ENCODE measurements around the gene SYT17. TPM values are rescaled to one million over a fixed set of nuclear protein-coding genes. Genes with fewer than 3 reads are reported as not detected.

Gene SYT17
- total RNA-seq, result 10 to 100 TPM in 1 of 2 donors, 1 to 10 TPM in 1; 10.0 to 13.1 TPM
- 1 to 10 TPM; 3.4 to 7.3 TPM for polyA plus RNA-seq
- long read RNA-seq, donor 1, partial matches to known transcripts, result 13 of 14 reads
- long read RNA-seq, donor 1, other reads (novel, unspliced or antisense), result 0 of 14 reads
- long read RNA-seq, donor 2, result 0 reads
- long read RNA-seq, donor 3, full-length matches to known transcripts, result 2 of 2 reads
- long read RNA-seq, donor 3, partial matches to known transcripts, result 0 of 2 reads
- long read RNA-seq, donor 3, other reads (novel, unspliced or antisense), result 0 of 2 reads
- long read RNA-seq, donor 4, partial matches to known transcripts, result 7 of 8 reads
- long read RNA-seq, donor 4, other reads (novel, unspliced or antisense), result 0 of 8 reads
- long read RNA-seq, donor 5, partial matches to known transcripts, result 35 of 37 reads
- long read RNA-seq, donor 5, other reads (novel, unspliced or antisense), result 0 of 37 reads

DNA sequence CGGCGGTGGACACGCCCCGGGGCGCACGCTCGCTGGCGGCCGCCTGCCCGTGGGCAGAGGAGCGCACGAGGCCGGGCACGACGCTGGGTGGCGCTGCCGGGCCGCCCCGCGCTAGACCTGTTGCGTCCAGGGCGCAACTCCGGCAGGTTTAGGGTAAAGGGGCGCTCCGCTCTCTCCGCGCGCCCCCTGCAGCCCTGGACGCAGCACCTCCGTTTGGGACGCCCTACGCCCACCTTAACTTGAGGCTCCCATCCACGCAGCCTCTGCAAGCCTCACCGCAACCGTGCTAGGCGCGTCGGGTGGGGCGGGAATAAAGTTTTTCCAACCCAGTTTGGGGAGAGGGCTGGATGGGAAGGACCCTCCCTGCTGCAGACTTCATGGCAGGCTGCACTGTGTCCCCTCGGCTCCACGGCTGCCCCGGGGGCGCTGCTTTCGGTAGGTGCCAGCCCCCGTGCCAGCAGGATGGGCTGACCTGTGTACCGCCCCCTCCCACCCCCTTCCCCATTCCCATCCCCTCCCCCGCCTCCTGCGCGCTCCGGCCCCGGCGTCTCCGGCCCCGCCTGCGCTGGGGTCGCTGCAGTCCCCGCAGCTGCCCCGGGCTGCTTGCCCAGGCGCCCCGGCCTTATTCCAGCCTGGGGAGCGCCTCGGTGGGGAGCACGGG is at the start of gene SYT17:
SYT17 (plus strand) TSS at position 531 of the 661 bp plus-strand sequence. CDS start 407 bp downstream, outside the sequence.
- Histone ChIP-seq H3K4me3 (peak within 1 kb of the TSS; percentile 73), H3K9me3 (ENCODE audit: control insufficient read depth in 4 of 4, insufficient read depth in 3 of 4, low read length in 3 of 4) (peaks cover 0 to 3% (median 0%) of the 10 kb centered on the region in 4 donors), H3K36me3 (ENCODE audit: control insufficient read depth in 4 of 4, insufficient read depth in 4 of 4, low read length in 4 of 4) (no peaks in the 10 kb centered on the region), H3K27ac (ENCODE audit: low read depth in 1 of 2, low read length in 1 of 2) (peak within 1 kb of the TSS in 1 of 2 donors; percentile 90), H3K27me3 (ENCODE audit: control insufficient read depth in 3 of 3, insufficient read depth in 3 of 3, low read length in 2 of 3) (no peaks in the 10 kb centered on the region), H3K9ac (ENCODE audit: insufficient read depth in 1 of 2, low read length in 2 of 2) (no peak within 1 kb of the TSS), H3K4me1 (ENCODE audit: control insufficient read depth in 5 of 5, insufficient read depth in 5 of 5, low read length in 5 of 5) (peaks cover 0 to 18% (median 8%) of the 10 kb centered on the region in 5 donors)
- ATAC-seq (ENCODE audit: insufficient read depth, low FRiP score), result peak; percentile 83
- TF ChIP-seq CTCF (IDR thresholded peaks at IDR 0.05; ENCODE audit: control extremely low read depth, extremely low read depth), result peak; percentile 80
- DNase-seq, result peak; percentile 75 to 87 (median 81)
- 0 to 1% methylated on average over 41 to 63 of the region's 63 CpGs for WGBS, 2 donors

GRCh38 chr16:19118938-19119431 is 49.1 kb upstream of the SYT17 start:
- ATAC-seq (ENCODE audit: insufficient read depth, low FRiP score), result peak; percentile 53
- Histone ChIP-seq H3K4me3 (no peak overlapping the region), H3K9me3 (ENCODE audit: control insufficient read depth in 4 of 4, insufficient read depth in 3 of 4, low read length in 3 of 4) (no peaks in the 10 kb centered on the region), H3K9ac (ENCODE audit: insufficient read depth in 1 of 2, low read length in 2 of 2) (peak overlapping the region in 1 of 2 donors; percentile 74), H3K27me3 (ENCODE audit: control insufficient read depth in 3 of 3, insufficient read depth in 3 of 3, low read length in 2 of 3) (no peaks in the 10 kb centered on the region), H3K36me3 (ENCODE audit: control insufficient read depth in 4 of 4, insufficient read depth in 4 of 4, low read length in 4 of 4) (peaks cover 0 to 15% (median 12%) of the 10 kb centered on the region in 4 donors), H3K27ac (ENCODE audit: low read depth in 1 of 2, low read length in 1 of 2) (peak overlapping the region; percentile 67 to 74), H3K4me1 (ENCODE audit: control insufficient read depth in 5 of 5, insufficient read depth in 5 of 5, low read length in 5 of 5) (peaks cover 3 to 50% (median 16%) of the 10 kb centered on the region in 5 donors)
- 9 to 18% methylated on average over 6 of the region's 6 CpGs for WGBS, 2 donors
- DNase-seq, result peak in 2 of 3 donors; percentile 61 to 67
- TF ChIP-seq CTCF (IDR thresholded peaks at IDR 0.05; ENCODE audit: control extremely low read depth, extremely low read depth), result no peak

GRCh38 chr16:19119564-19119963 is 48.5 kb upstream of the SYT17 start:
- Histone ChIP-seq H3K27ac (ENCODE audit: low read depth in 1 of 2, low read length in 1 of 2) (peak overlapping the region; percentile 67 to 74), H3K9ac (ENCODE audit: insufficient read depth in 1 of 2, low read length in 2 of 2) (peak overlapping the region in 1 of 2 donors; percentile 74), H3K27me3 (ENCODE audit: control insufficient read depth in 3 of 3, insufficient read depth in 3 of 3, low read length in 2 of 3) (no peaks in the 10 kb centered on the region), H3K4me3 (no peak overlapping the region), H3K9me3 (ENCODE audit: control insufficient read depth in 4 of 4, insufficient read depth in 3 of 4, low read length in 3 of 4) (no peaks in the 10 kb centered on the region), H3K36me3 (ENCODE audit: control insufficient read depth in 4 of 4, insufficient read depth in 4 of 4, low read length in 4 of 4) (peaks cover 0 to 15% (median 12%) of the 10 kb centered on the region in 4 donors), H3K4me1 (ENCODE audit: control insufficient read depth in 5 of 5, insufficient read depth in 5 of 5, low read length in 5 of 5) (peaks cover 3 to 49% (median 16%) of the 10 kb centered on the region in 5 donors)
- DNase-seq, result no peak
- 39 to 49% methylated on average over 5 of the region's 5 CpGs for WGBS, 2 donors
- ATAC-seq (ENCODE audit: insufficient read depth, low FRiP score), result no peak
- no peak for TF ChIP-seq CTCF (IDR thresholded peaks at IDR 0.05; ENCODE audit: control extremely low read depth, extremely low read depth)

Measured in lung (tissue), 16 donors.